Thoracic aorta (tissue), 2 donors: ENCODE results near the gene OTOG. TPM values are rescaled to one million over a fixed set of nuclear protein-coding genes. Genes with fewer than 3 reads are reported as not detected.

Experiments
- ATAC-seq: fragments of 150-250 bp; one replicate; pipeline ENCODE4 v1.8.0; 2017; ENCODE audit warnings: low read depth; ENCODE audit not compliant: insufficient number of reproducible peaks, low FRiP score
- DNase-seq: peaks from one replicate; pipeline ENCODE4 v3.0.0-alpha.2; 2020; ENCODE audit warnings: low spot score
- H3K27ac ChIP-seq, 2 donors: fragments of 200-600 bp; sonication (generic); 1 replicate in 1 of 2; 2 replicates in 1 of 2; pipeline ENCODE4 v1.5.1; 2016; ENCODE audit warnings: mild to moderate bottlenecking in 2 of 2, moderate library complexity in 2 of 2
- H3K27me3 ChIP-seq: fragments of 200-600 bp; sonication (generic); replicated peaks from 2 replicates; pipeline ENCODE4 v1.6.0; 2016; ENCODE audit warnings: mild to moderate bottlenecking; ENCODE audit not compliant: insufficient read depth
- H3K36me3 ChIP-seq: fragments of 200-600 bp; sonication (generic); one replicate; pipeline ENCODE4 v1.5.1; 2016
- H3K4me1 ChIP-seq, 2 donors: fragments of 200-600 bp; sonication (generic); 1 replicate in 1 of 2; 2 replicates in 1 of 2; pipeline versions ENCODE4 v1.5.1 to v1.6.0; 2016; ENCODE audit warnings: low read depth in 2 of 2, mild to moderate bottlenecking in 1 of 2; ENCODE audit not compliant: control insufficient read depth in 1 of 2
- H3K4me3 ChIP-seq: fragments of 200-600 bp; sonication (generic); 2 replicates; pipeline ENCODE4 v1.5.1; 2016; ENCODE audit warnings: mild to moderate bottlenecking
- H3K9me3 ChIP-seq: fragments of 200-600 bp; sonication (generic); 2 replicates; pipeline ENCODE4 v1.5.1; 2016
- total RNA-seq, 2 donors: library from RNA; depleted of rRNA; stranded (reverse); fragments of >200 nt; gene quantifications; one replicate each; pipeline versions ENCODE4 v1.1.0 to v1.2.3, GENCODE V29; 2016
- TF ChIP-seq, protein P1 (sequence below): fragments of 200-600 bp; sonication (generic); IDR thresholded peaks from one replicate; pipeline ENCODE4 v1.5.1; 2019; ENCODE audit warnings: antibody characterized with exemption

OTOG gene
- total RNA-seq, 2 donors from 2014 or later: not detected

DNA sequence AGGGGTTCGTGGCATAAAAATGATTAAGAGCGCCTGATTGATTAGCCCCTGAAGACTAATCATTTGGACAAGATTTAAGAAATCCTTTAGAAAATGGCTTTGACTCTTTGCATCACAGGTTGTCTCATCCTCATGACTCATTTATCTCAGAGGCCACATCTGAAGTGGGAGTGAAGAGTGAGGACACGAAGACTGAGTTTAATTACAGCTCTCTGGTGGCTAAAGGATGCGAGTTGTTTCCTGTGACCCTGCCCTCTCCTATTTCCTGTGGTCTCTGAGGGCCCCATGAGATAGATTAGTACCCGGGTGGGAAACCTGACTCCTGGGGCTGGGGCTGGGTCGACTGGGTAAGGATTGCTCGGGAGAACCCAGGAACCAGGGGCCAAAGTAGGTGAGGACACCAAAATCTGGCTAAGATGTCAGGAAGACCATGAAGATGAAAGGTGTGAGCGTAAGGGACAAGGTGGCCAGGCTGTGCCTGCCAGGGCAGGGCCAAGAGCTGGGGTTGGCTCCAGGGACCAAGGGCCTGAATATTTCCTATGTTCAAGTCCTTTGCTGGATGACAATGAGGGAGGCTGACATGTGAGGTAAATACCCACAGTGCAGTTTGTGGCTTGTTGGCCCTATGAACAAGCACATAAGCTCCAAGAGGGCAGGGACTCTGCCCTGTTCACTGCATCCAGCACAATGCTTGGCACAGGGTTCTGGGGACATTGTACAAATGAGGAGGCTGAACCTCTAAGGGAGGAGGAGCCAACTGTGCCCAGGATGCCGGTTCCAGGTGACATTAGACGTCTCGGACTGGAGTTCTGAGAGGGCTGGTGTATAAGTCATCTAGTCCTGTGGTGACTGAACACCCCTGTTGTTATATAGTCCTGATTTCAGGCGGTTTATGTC, 3.6 kb downstream of the OTOG start:
- Histone ChIP-seq H3K4me1 (no peaks in the 10 kb centered on the region), H3K27me3 (no peaks in the 10 kb centered on the region), H3K27ac (no peak overlapping the region), H3K36me3 (no peaks in the 10 kb centered on the region), H3K4me3 (no peak overlapping the region), H3K9me3 (no peaks in the 10 kb centered on the region)
- TF ChIP-seq, protein P1, sequence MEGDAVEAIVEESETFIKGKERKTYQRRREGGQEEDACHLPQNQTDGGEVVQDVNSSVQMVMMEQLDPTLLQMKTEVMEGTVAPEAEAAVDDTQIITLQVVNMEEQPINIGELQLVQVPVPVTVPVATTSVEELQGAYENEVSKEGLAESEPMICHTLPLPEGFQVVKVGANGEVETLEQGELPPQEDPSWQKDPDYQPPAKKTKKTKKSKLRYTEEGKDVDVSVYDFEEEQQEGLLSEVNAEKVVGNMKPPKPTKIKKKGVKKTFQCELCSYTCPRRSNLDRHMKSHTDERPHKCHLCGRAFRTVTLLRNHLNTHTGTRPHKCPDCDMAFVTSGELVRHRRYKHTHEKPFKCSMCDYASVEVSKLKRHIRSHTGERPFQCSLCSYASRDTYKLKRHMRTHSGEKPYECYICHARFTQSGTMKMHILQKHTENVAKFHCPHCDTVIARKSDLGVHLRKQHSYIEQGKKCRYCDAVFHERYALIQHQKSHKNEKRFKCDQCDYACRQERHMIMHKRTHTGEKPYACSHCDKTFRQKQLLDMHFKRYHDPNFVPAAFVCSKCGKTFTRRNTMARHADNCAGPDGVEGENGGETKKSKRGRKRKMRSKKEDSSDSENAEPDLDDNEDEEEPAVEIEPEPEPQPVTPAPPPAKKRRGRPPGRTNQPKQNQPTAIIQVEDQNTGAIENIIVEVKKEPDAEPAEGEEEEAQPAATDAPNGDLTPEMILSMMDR: no peak
- ATAC-seq: no peak
- DNase-seq: no peak

DNA sequence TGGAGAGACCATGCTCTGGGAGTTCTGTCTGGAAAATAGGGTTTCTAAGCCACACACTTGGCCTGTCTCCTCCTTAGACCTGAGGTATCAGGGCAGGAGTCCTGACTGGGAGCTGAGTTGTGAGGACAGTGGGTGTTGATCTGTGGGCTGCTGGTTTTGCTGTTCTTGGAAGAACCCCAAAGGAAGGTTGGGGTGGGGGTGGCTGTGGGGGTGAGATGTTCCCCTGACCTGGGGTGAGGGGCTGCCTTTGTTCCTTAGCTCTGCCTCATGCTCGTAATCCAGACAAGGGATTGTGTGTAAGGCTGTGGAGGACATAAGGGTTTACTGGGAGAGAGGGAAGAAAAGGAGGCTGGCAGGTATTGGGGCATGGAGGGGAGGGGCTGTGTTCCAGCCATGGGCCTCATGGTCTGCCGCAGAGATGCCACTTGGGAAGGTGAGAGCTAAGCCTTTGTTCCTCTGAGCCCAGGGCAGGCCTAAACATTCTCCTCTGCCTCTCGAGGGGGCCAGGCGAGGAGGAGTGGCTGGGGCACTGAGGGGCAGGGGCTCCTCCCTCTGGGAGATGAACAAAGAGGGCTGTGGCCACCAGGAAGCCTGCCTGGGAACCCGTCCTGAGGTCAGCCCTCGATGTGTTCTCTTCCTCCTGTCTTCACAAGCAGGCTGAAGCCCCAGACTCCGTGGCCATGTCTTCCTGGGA, 4.4 kb downstream of the OTOG start:
- Histone ChIP-seq H3K9me3 (no peaks in the 10 kb centered on the region), H3K27ac (no peak overlapping the region), H3K36me3 (no peaks in the 10 kb centered on the region), H3K4me1 (no peaks in the 10 kb centered on the region), H3K4me3 (no peak overlapping the region), H3K27me3 (no peaks in the 10 kb centered on the region)
- ATAC-seq (no peak), DNase-seq (no peak)
- TF ChIP-seq, protein P1: no peak

DNA sequence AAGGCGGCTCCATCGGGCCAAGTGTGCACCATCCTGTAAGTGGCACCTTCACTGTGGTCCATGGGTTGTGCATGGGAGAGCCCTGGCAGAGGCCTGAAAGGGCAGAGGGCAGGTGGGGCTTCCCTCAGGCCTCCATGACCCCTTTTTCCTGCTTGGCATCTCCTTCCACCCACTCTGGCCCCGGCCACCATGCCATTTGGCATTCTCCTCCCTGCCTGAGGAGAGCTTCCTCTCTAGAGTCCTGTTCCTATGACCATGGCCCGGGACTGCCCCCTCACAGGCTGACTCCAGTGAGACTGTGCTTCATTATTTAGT, 4.9 kb downstream of the OTOG start:
- Histone ChIP-seq H3K9me3 (no peaks in the 10 kb centered on the region), H3K36me3 (no peaks in the 10 kb centered on the region), H3K4me3 (no peak overlapping the region), H3K4me1 (no peaks in the 10 kb centered on the region), H3K27me3 (no peaks in the 10 kb centered on the region), H3K27ac (no peak overlapping the region)
- TF ChIP-seq, protein P1: no peak
- DNase-seq: no peak
- no peak for ATAC-seq

DNA sequence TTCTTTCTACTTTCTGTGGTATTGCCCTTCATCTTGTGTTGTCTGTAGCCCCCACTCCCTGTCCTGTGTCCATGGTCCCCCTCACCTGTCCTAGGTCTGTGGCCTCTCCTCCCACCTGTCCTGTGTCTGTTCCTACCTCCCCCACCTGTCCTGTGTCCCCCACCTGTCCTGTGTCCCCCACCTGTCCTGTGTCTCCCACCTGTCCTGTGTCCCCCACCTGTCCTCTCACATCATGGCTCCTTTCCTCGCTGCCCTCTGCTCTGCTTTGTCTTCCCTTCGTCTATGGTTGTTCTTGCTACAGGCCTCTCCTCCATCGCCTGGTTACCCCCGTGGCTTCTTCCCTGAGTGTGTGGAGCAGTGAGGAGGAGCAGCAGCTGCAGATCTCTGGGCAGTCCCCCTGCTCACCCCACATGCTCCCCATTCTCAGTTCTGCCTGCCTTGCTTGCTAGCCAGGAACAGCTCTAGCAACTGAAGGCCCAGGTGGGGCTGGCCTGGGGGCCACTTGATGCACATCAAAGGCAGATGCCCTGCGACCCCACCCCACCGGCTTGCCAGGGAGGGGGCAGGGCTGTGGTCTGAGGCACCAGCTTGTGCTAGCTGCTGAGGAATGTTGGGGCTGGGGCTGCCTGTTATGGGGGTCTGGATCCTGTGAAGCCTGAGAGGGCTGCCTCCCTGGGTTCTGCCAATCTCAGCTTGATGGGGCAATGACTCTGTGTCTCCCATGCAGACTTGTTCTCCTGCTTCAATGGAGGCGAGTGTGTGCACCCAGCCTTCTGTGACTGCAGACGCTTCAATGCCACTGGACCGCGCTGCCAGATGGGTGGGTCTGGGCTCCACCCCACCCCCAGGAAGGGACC, 5.6 kb downstream of the OTOG start:
- Histone ChIP-seq H3K9me3 (no peaks in the 10 kb centered on the region), H3K4me1 (no peaks in the 10 kb centered on the region), H3K27ac (no peak overlapping the region), H3K4me3 (no peak overlapping the region), H3K27me3 (no peaks in the 10 kb centered on the region), H3K36me3 (no peaks in the 10 kb centered on the region)
- ATAC-seq (no peak), DNase-seq (no peak)
- TF ChIP-seq, protein P1: no peak

DNA sequence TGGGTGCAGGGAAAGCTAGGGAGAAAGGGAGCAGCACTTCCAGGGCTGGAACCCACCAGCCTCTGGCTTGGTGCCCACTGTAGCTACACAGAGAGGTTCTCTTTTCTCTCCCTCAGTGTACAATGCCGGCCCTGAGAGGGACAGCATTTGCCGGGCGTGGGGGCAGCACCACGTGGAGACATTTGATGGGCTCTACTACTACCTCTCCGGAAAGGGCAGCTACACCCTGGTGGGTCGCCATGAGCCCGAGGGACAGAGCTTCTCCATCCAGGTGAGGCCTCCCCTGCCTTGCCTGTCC, 6.1 kb downstream of the OTOG start:
- Histone ChIP-seq H3K27ac (no peak overlapping the region), H3K27me3 (no peaks in the 10 kb centered on the region), H3K4me3 (no peak overlapping the region), H3K9me3 (no peaks in the 10 kb centered on the region), H3K36me3 (no peaks in the 10 kb centered on the region), H3K4me1 (no peaks in the 10 kb centered on the region)
- DNase-seq: no peak
- TF ChIP-seq, protein P1: no peak
- ATAC-seq: no peak
